Stomach (tissue), 4 donors: Measurements from ENCODE around the gene ADH5.

Experiments used
- CTCF ChIP-seq, 7 experiments: fragments of 450-650 bp in 4 of 7; fragments of 200-600 bp in 3 of 7; sonication (generic) in 3 of 7; IDR thresholded peaks; one replicate each; pipeline ENCODE4 v1.5.1; 2016 to 2019; ENCODE audit warnings: antibody characterized with exemption in 7 of 7, control low read depth in 2 of 7, mild to moderate bottlenecking in 1 of 7
- EP300 ChIP-seq: sonication (generic); formaldehyde crosslinking; IDR thresholded peaks from one replicate; pipeline ENCODE4 v1.6.1; 2017; ENCODE audit warnings: antibody characterized with exemption
- POLR2A ChIP-seq, 4 donors: fragments of 450-650 bp; IDR thresholded peaks; one replicate each; pipeline ENCODE4 v1.6.1; 2016; ENCODE audit warnings: antibody characterized with exemption in 4 of 4, control low read depth in 2 of 4, mild to moderate bottlenecking in 1 of 4, moderate library complexity in 1 of 4
- POLR2AphosphoS5 ChIP-seq, 3 donors: sonication (generic); formaldehyde crosslinking; IDR thresholded peaks; one replicate each; pipeline ENCODE4 v1.6.1; 2016; ENCODE audit warnings: antibody characterized with exemption in 3 of 3

- no peak for TF ChIP-seq CTCF (IDR thresholded peaks at IDR 0.05)
- TF ChIP-seq POLR2AphosphoS5 (IDR thresholded peaks at IDR 0.05): no peak
- TF ChIP-seq POLR2A (IDR thresholded peaks at IDR 0.05): no peak
- TF ChIP-seq EP300: no peak
These were observed 40.9 kb downstream of the ADH5 start for GRCh38 chr4:99047710-99048109.
